IPS-15b (cell line): ENCODE data around the gene ALDOB.

Source experiments
- H3K27me3 ChIP-seq: one replicate; pipeline ENCODE4 v1.6.1; 2013; ENCODE audit warnings: low read length; ENCODE audit not compliant: control insufficient read depth, insufficient read depth
- H3K36me3 ChIP-seq: one replicate; pipeline ENCODE4 v1.6.1; 2013; ENCODE audit warnings: low read length; ENCODE audit not compliant: control insufficient read depth, insufficient read depth
- H3K4me1 ChIP-seq: one replicate; pipeline ENCODE4 v1.6.1; 2013; ENCODE audit warnings: mild to moderate bottlenecking, low read length; ENCODE audit not compliant: control insufficient read depth, insufficient read depth
- H3K4me3 ChIP-seq: one replicate; pipeline ENCODE4 v1.5.1; 2013; ENCODE audit warnings: low read depth, low read length
- H3K9ac ChIP-seq: one replicate; pipeline ENCODE4 v1.6.1; 2013; ENCODE audit warnings: low read depth, mild to moderate bottlenecking, low read length
- H3K9me3 ChIP-seq: one replicate; pipeline ENCODE4 v1.6.1; 2013; ENCODE audit warnings: mild to moderate bottlenecking, low read length; ENCODE audit not compliant: control insufficient read depth, insufficient read depth

ALDOB gene

DNA sequence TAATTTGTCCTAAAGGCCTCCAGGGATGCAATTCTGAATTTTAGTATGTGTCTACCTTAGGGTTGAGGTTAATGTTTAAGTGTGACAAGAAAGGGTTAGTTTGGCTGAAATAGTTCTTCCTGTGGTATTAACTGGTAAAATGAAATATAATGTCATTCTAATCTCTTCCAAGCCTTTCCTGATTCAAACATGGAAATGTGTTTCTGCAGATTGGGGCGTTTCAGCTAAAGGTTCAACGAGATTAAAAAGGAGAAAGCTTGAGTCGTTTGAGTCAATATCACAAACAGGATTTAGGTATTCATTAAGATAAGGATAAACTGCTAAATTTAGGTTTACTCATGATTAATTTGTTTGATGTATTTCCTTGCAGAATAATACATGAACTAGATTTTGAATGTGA lies 34.4 kb upstream of the ALDOB start:
- Histone ChIP-seq H3K9me3 (no peaks in the 10 kb centered on the region), H3K9ac (no peak overlapping the region), H3K36me3 (no peaks in the 10 kb centered on the region), H3K4me3 (no peak overlapping the region), H3K4me1 (peaks cover 3% of the 10 kb centered on the region), H3K27me3 (no peaks in the 10 kb centered on the region)

DNA sequence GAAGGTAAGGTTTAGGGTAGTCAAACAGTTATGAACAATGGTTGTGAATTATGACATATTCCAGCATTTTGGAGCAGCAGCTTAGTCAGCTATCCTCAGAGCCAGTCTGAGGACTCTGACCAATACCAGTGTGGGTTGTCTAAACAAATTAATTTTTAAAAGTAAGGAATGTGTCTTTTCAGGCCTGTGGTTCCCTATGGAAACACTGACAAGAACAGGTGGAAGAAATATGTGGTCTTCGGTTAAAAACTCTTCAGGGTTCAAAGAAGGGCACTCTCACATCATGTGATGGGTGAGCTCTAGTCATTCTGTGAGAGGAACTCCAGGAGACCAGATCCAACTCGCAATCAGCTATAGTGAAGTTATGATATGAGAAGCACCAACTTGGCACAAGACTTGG lies 33.5 kb upstream of the ALDOB start:
- Histone ChIP-seq H3K4me1 (peaks cover 4% of the 10 kb centered on the region), H3K9me3 (no peaks in the 10 kb centered on the region), H3K4me3 (no peak overlapping the region), H3K36me3 (no peaks in the 10 kb centered on the region), H3K27me3 (no peaks in the 10 kb centered on the region), H3K9ac (no peak overlapping the region)

DNA sequence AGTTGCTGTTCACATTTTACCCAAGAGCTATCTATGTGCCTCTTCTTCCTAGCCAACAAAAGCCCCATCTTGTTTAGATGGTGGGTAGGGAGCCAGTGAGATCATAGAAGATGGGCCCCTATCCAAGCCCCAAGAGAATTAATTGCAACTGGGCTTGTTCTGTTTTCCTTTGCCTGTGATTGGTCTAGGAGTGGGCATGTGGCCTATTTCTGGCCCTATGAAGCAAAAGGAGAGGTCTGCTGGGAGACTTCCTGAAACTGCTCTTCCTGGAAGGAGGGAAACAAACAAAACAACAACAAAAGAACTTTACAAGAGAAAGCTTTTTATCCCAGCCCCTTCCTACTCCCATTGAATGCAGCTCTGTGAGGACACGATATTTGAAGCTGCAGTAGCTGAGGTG lies 32.5 kb upstream of the ALDOB start:
- Histone ChIP-seq H3K9me3 (no peaks in the 10 kb centered on the region), H3K36me3 (no peaks in the 10 kb centered on the region), H3K4me1 (peaks cover 4% of the 10 kb centered on the region), H3K27me3 (no peaks in the 10 kb centered on the region), H3K9ac (no peak overlapping the region), H3K4me3 (no peak overlapping the region)

- Histone ChIP-seq H3K27me3 (no peaks in the 10 kb centered on the region), H3K9ac (no peak overlapping the region), H3K36me3 (no peaks in the 10 kb centered on the region), H3K4me3 (no peak overlapping the region), H3K9me3 (no peaks in the 10 kb centered on the region), H3K4me1 (peaks cover 7% of the 10 kb centered on the region)
Observed at GRCh38 chr9:101467690-101468089, 32.1 kb upstream of the ALDOB start.

DNA sequence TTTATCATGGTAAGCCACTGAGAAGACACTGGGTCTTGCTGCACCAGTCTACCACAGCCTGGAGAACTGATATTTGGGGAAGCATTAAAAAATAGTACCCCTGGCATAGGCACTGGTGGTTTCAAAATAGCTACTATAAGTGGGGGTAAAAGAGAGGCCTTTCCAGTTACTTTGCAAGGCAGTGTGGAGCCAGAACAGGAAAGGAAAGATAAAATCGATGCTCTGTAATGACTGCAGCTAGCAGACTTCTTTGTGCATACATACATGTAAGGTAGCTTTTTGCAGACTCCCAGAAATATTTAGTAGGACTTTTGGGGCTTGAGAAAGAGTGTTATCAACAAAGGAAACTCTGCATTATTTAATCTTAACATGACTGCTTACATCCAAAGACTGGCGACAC lies 31.3 kb upstream of the ALDOB start:
- H3K27me3 ChIP-seq, result no peaks in the 10 kb centered on the region
- no peak overlapping the region for H3K4me3 ChIP-seq
- H3K9me3 ChIP-seq, result no peaks in the 10 kb centered on the region
- H3K4me1 ChIP-seq, result peaks cover 10% of the 10 kb centered on the region
- no peaks in the 10 kb centered on the region for H3K36me3 ChIP-seq
- H3K9ac ChIP-seq, result no peak overlapping the region

GRCh38 chr9:101465326-101465915 lies 29.8 kb upstream of the ALDOB start:
- Histone ChIP-seq H3K9me3 (no peaks in the 10 kb centered on the region), H3K4me3 (no peak overlapping the region), H3K36me3 (no peaks in the 10 kb centered on the region), H3K4me1 (peaks cover 11% of the 10 kb centered on the region), H3K27me3 (no peaks in the 10 kb centered on the region), H3K9ac (no peak overlapping the region)

GRCh38 chr9:101463397-101463796 lies 27.8 kb upstream of the ALDOB start:
- H3K27me3 ChIP-seq, result no peaks in the 10 kb centered on the region
- peaks cover 15% of the 10 kb centered on the region for H3K4me1 ChIP-seq
- H3K4me3 ChIP-seq, result no peak overlapping the region
- H3K9me3 ChIP-seq, result no peaks in the 10 kb centered on the region
- H3K9ac ChIP-seq, result no peak overlapping the region
- no peaks in the 10 kb centered on the region for H3K36me3 ChIP-seq

GRCh38 chr9:101462558-101462957 lies 27.0 kb upstream of the ALDOB start:
- Histone ChIP-seq H3K36me3 (no peaks in the 10 kb centered on the region), H3K9me3 (no peaks in the 10 kb centered on the region), H3K27me3 (no peaks in the 10 kb centered on the region), H3K4me1 (peaks cover 19% of the 10 kb centered on the region), H3K9ac (no peak overlapping the region), H3K4me3 (no peak overlapping the region)

GRCh38 chr9:101460965-101461364 lies 25.4 kb upstream of the ALDOB start:
- H3K4me3 ChIP-seq, result no peak overlapping the region
- H3K27me3 ChIP-seq, result no peaks in the 10 kb centered on the region
- no peaks in the 10 kb centered on the region for H3K9me3 ChIP-seq
- no peak overlapping the region for H3K9ac ChIP-seq
- H3K4me1 ChIP-seq, result peaks cover 23% of the 10 kb centered on the region
- no peaks in the 10 kb centered on the region for H3K36me3 ChIP-seq

- Histone ChIP-seq H3K36me3 (no peaks in the 10 kb centered on the region), H3K27me3 (no peaks in the 10 kb centered on the region), H3K4me3 (no peak overlapping the region), H3K4me1 (peaks cover 19% of the 10 kb centered on the region), H3K9me3 (no peaks in the 10 kb centered on the region), H3K9ac (no peak overlapping the region)
Observed at GRCh38 chr9:101458963-101459631, 23.5 kb upstream of the ALDOB start.

GRCh38 chr9:101457003-101457402 lies 21.4 kb upstream of the ALDOB start:
- no peak overlapping the region for H3K9ac ChIP-seq
- no peaks in the 10 kb centered on the region for H3K27me3 ChIP-seq
- peaks cover 15% of the 10 kb centered on the region for H3K4me1 ChIP-seq
- no peaks in the 10 kb centered on the region for H3K9me3 ChIP-seq
- H3K36me3 ChIP-seq, result no peaks in the 10 kb centered on the region
- H3K4me3 ChIP-seq, result no peak overlapping the region

DNA sequence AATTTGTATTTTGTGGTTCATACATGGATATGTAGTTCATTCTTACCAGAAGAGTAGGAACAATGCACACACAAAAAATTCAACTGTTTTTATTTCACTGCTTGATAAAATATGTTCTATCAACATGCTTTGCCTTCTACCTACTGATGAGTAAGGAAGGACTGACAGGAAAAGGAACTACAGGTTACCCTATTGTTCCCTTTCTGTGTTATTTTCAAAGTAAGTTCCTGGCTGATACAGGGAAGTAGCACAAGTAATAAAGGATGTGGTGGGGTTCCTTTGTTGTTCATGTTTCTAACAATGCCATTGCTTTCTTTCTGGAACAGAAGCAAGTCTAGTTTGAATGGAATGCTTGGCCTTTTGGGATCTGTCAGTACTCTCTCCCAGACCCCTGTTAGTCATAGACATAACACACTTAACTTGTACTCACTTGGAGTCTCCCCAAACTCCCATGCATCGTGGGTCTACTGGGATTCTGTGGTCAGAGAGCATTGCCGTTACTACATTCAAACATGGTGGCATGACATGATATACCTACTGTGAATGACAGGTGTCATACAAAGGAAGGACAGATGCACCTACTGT lies 20.2 kb upstream of the ALDOB start:
- H3K4me3 ChIP-seq, result no peak overlapping the region
- H3K27me3 ChIP-seq, result no peaks in the 10 kb centered on the region
- peaks cover 12% of the 10 kb centered on the region for H3K4me1 ChIP-seq
- no peaks in the 10 kb centered on the region for H3K36me3 ChIP-seq
- H3K9ac ChIP-seq, result no peak overlapping the region
- no peaks in the 10 kb centered on the region for H3K9me3 ChIP-seq
